H1 (cell line): ENCODE data around the gene KIF3B. TPM values are rescaled to one million over a fixed set of nuclear protein-coding genes. Genes with fewer than 3 reads are reported as not detected.

Experiments used
- CTCF ChIA-PET: fragments of 300-600 bp; sonication (Branson Sonifier 250); formaldehyde crosslinking; loops from one replicate; lab custom pipeline; 2021; ENCODE audit not compliant: partially characterized antibody; lab: Charles Lee
- POLR2A ChIA-PET: fragments of 300-600 bp; sonication (Branson Sonifier 250); formaldehyde crosslinking; loops from one replicate; lab custom pipeline; 2021; ENCODE audit warnings: inconsistent platforms; ENCODE audit not compliant: partially characterized antibody; lab: Charles Lee
- DNase-seq, 2 experiments: peaks; one replicate each; pipeline versions ENCODE4 v3.0.0 to v3.0.0-alpha.2; 2010 to 2022; ENCODE audit warnings: low spot score in 2 of 2, low read depth in 1 of 2, mixed read lengths in 1 of 2
- FAIRE-seq: peaks from 2 replicates; lab custom pipeline; 2011; peaks lifted over from hg19 to GRCh38; lab: Jason Lieb, UNC
- H2AFZ ChIP-seq: 2 replicates; pipeline ENCODE4 v1.8.1; 2012; ENCODE audit warnings: low read length, inconsistent platforms
- H2AK5ac ChIP-seq: 2 replicates; pipeline ENCODE4 v1.6.1; 2013; ENCODE audit warnings: low read depth, low read length
- H2BK120ac ChIP-seq: replicated peaks from 2 replicates; pipeline ENCODE3; 2013; ENCODE audit warnings: low read depth, low read length, inconsistent platforms
- H2BK12ac ChIP-seq: 2 replicates; pipeline ENCODE4 v1.6.1; 2013; ENCODE audit warnings: low read depth, low read length
- H2BK15ac ChIP-seq: 2 replicates; pipeline ENCODE4 v1.6.1; 2013; ENCODE audit warnings: low read length
- H2BK20ac ChIP-seq: 2 replicates; pipeline ENCODE4 v1.6.1; 2013; ENCODE audit warnings: low read length
- H2BK5ac ChIP-seq: 2 replicates; pipeline ENCODE4 v1.6.1; 2013; ENCODE audit warnings: low read depth, low read length
- H3K14ac ChIP-seq: 2 replicates; pipeline ENCODE4 v1.6.1; 2013; ENCODE audit warnings: inconsistent platforms; ENCODE audit not compliant: insufficient read length
- H3K18ac ChIP-seq: 2 replicates; pipeline ENCODE4 v1.6.1; 2013; ENCODE audit warnings: low read length; ENCODE audit errors: extremely low read depth
- H3K23ac ChIP-seq: 2 replicates; pipeline ENCODE4 v1.6.1; 2013; ENCODE audit warnings: inconsistent platforms; ENCODE audit not compliant: insufficient read length
- H3K23me2 ChIP-seq: 2 replicates; pipeline ENCODE4 v1.6.1; 2013; ENCODE audit warnings: low read depth, low read length
- H3K27ac ChIP-seq: 2 replicates; pipeline ENCODE4 v1.6.1; 2011; ENCODE audit warnings: low read depth, low read length, inconsistent platforms
- H3K27me3 ChIP-seq, 4 experiments: replicated peaks in 1 of 4; 1 replicate in 1 of 4; 2 replicates in 3 of 4; pipeline versions ENCODE4 v1.6.1 to v1.8.1; 2011 to 2013; ENCODE audit warnings: low read length in 3 of 4, mild to moderate bottlenecking in 3 of 4, inconsistent platforms in 2 of 4, mixed read lengths in 2 of 4, moderate library complexity in 1 of 4; ENCODE audit not compliant: control insufficient read depth in 3 of 4, insufficient read depth in 3 of 4; ENCODE audit errors: extremely low read depth in 1 of 4
- H3K36me3 ChIP-seq, 4 experiments: 2 replicates each; pipeline versions ENCODE4 v1.6.1 to v1.8.1; 2011 to 2013; ENCODE audit warnings: mild to moderate bottlenecking in 4 of 4, low read length in 3 of 4, moderate library complexity in 2 of 4, control low read depth in 1 of 4, inconsistent platforms in 1 of 4; ENCODE audit not compliant: insufficient read depth in 4 of 4, control insufficient read depth in 2 of 4
- H3K4ac ChIP-seq: replicated peaks from 2 replicates; pipeline ENCODE3; 2013; ENCODE audit warnings: low read length, low read depth, mixed read lengths, inconsistent platforms; ENCODE audit not compliant: insufficient read length
- H3K4me1 ChIP-seq, 4 experiments: replicated peaks in 1 of 4; 1 replicate in 1 of 4; 2 replicates in 3 of 4; pipeline versions ENCODE4 v1.6.1 to v1.8.1; 2011 to 2013; ENCODE audit warnings: low read length in 3 of 4, inconsistent platforms in 2 of 4, mixed read lengths in 1 of 4; ENCODE audit not compliant: insufficient read depth in 4 of 4, control insufficient read depth in 3 of 4
- H3K4me2 ChIP-seq, 2 experiments: 2 replicates each; pipeline versions ENCODE4 v1.6.1 to v1.8.1; 2011 to 2013; ENCODE audit warnings: low read depth in 2 of 2, low read length in 2 of 2, control low read depth in 1 of 2, inconsistent platforms in 1 of 2, mild to moderate bottlenecking in 1 of 2; ENCODE audit not compliant: insufficient read depth in 1 of 2
- H3K4me3 ChIP-seq, 4 experiments: fragments of 200-600, 300-600 bp in 1 of 4; sonication (generic), shearing (Covaris generic), sonication (Bioruptor Twin) in 1 of 4; 2 replicates each; pipeline versions ENCODE4 v1.5.1 to v1.8.1; 2011 to 2016; ENCODE audit warnings: low read length in 4 of 4, low read depth in 3 of 4, control low read depth in 2 of 4, inconsistent platforms in 2 of 4, mild to moderate bottlenecking in 2 of 4, mixed read lengths in 1 of 4, moderate library complexity in 1 of 4; ENCODE audit not compliant: insufficient read depth in 2 of 4; ENCODE audit errors: extremely low read depth in 1 of 4
- H3K56ac ChIP-seq: replicated peaks from 2 replicates; pipeline ENCODE3; 2013; ENCODE audit warnings: low read depth, mild to moderate bottlenecking, mixed read lengths, low read length, inconsistent platforms; ENCODE audit not compliant: insufficient read length
- H3K79me1 ChIP-seq: 2 replicates; pipeline ENCODE4 v1.6.1; 2013; ENCODE audit warnings: low read depth, low read length, control low read depth
- H3K79me2 ChIP-seq, 2 experiments: 2 replicates each; pipeline versions ENCODE4 v1.6.1 to v1.8.1; 2012 to 2013; ENCODE audit warnings: low read length in 2 of 2, mild to moderate bottlenecking in 2 of 2, inconsistent platforms in 1 of 2; ENCODE audit not compliant: insufficient read depth in 2 of 2, control insufficient read depth in 1 of 2
- H3K9ac ChIP-seq, 4 experiments: replicated peaks in 1 of 4; 1 replicate in 1 of 4; 2 replicates in 3 of 4; pipeline versions ENCODE4 v1.6.1 to v1.8.1; 2011 to 2013; ENCODE audit warnings: low read depth in 3 of 4, low read length in 3 of 4, control low read depth in 2 of 4, mild to moderate bottlenecking in 2 of 4, moderate library complexity in 2 of 4, inconsistent platforms in 1 of 4; ENCODE audit errors: extremely low read depth in 1 of 4
- H3K9me3 ChIP-seq, 2 experiments: 2 replicates each; pipeline versions ENCODE4 v1.6.1 to v1.8.1; 2012 to 2013; ENCODE audit warnings: mild to moderate bottlenecking in 2 of 2, moderate library complexity in 2 of 2, control low read depth in 1 of 2, inconsistent platforms in 1 of 2, low read depth in 1 of 2, low read length in 1 of 2, mixed read lengths in 1 of 2; ENCODE audit not compliant: insufficient read depth in 2 of 2
- H4K20me1 ChIP-seq, 2 experiments: replicated peaks in 1 of 2; 2 replicates each; pipeline versions ENCODE3 to v1.8.1; 2011 to 2013; ENCODE audit warnings: inconsistent platforms in 2 of 2, low read length in 2 of 2, mild to moderate bottlenecking in 1 of 2; ENCODE audit not compliant: insufficient read depth in 2 of 2, control insufficient read depth in 1 of 2
- H4K5ac ChIP-seq: 2 replicates; pipeline ENCODE4 v1.6.1; 2013; ENCODE audit warnings: low read length, low read depth, mixed read lengths, inconsistent platforms; ENCODE audit not compliant: insufficient read length
- H4K8ac ChIP-seq: 2 replicates; pipeline ENCODE4 v1.8.0; 2013; ENCODE audit warnings: mild to moderate bottlenecking, moderate library complexity, low read length, inconsistent platforms; ENCODE audit not compliant: insufficient read depth; ENCODE audit errors: extremely low read depth
- H4K91ac ChIP-seq: replicated peaks from 2 replicates; pipeline ENCODE3; 2013; ENCODE audit warnings: low read length, mixed read lengths, inconsistent platforms; ENCODE audit not compliant: insufficient read length
- BACH1 ChIP-seq: IDR thresholded peaks from 2 replicates; pipeline ENCODE4 v1.6.1; 2012; ENCODE audit warnings: low read length, improper control_type of control experiment
- CBX8 ChIP-seq: fragments of 300-800, 300-1000 bp; sonication (generic); IDR thresholded peaks from 2 replicates; pipeline ENCODE4 v1.7.1; 2016; ENCODE audit warnings: low read depth, low read length, borderline replicate concordance
- CEBPB ChIP-seq: IDR thresholded peaks from 2 replicates; pipeline ENCODE4 v1.6.1; 2012; ENCODE audit warnings: low read depth, low read length
- CREB1 ChIP-seq: IDR thresholded peaks from 2 replicates; pipeline ENCODE4 v1.6.1; 2012; ENCODE audit warnings: inconsistent platforms
- EGR1 ChIP-seq: IDR thresholded peaks from 2 replicates; pipeline ENCODE4 v1.6.1; 2011; ENCODE audit warnings: low read depth, low read length, borderline replicate concordance
- EZH2 ChIP-seq: fragments of 200-600 bp; sonication (generic); IDR thresholded peaks from 2 replicates; pipeline ENCODE4 v1.7.1; 2012; ENCODE audit warnings: low read depth, mild to moderate bottlenecking, moderate library complexity, low read length, inconsistent platforms; ENCODE audit not compliant: severe bottlenecking
- FOSL1 ChIP-seq: IDR thresholded peaks from 2 replicates; pipeline ENCODE4 v1.6.1; 2011; ENCODE audit warnings: mild to moderate bottlenecking, low read depth, low read length, moderate library complexity; ENCODE audit not compliant: insufficient read depth
- MAFK ChIP-seq: IDR thresholded peaks from 2 replicates; pipeline ENCODE4 v1.6.1; 2012; ENCODE audit warnings: low read depth, mild to moderate bottlenecking, improper control_type of control experiment, low read length
- NANOG ChIP-seq: IDR thresholded peaks from 2 replicates; pipeline ENCODE4 v1.6.1; 2011; ENCODE audit warnings: low read length, low read depth, mild to moderate bottlenecking, inconsistent platforms; ENCODE audit not compliant: insufficient read depth, poor library complexity, severe bottlenecking
- POU5F1 ChIP-seq: IDR thresholded peaks from 2 replicates; pipeline ENCODE4 v1.6.1; 2011; ENCODE audit warnings: low read depth, mild to moderate bottlenecking, low read length, moderate library complexity
- TAF1 ChIP-seq: IDR thresholded peaks from 2 replicates; pipeline ENCODE4 v1.6.1; 2011; ENCODE audit warnings: mild to moderate bottlenecking, low read depth, low read length
- WGBS, 2 experiments: shearing (Covaris generic) in 1 of 2; methylation state at CpG; one replicate each; pipeline versions ENCODE4 v1.1.6 to v1.1.7; 2013 to 2015; ENCODE audit warnings: low lambda C conversion rate in 2 of 2, mixed read lengths in 2 of 2, inconsistent platforms in 1 of 2, low coverage in 1 of 2, missing lambda C conversion rate in 1 of 2; ENCODE audit not compliant: insufficient replicate concordance in 2 of 2, insufficient coverage in 1 of 2, insufficient read length in 1 of 2; ENCODE audit errors: extremely low coverage in 1 of 2, missing lambda C conversion rate in 1 of 2; 5-methylcytosine and 5-hydroxymethylcytosine counted together
- polyA plus RNA-seq, 7 experiments: library from polyadenylated mRNA; depleted of rRNA in 3 of 7; stranded (reverse) in 5 of 7; unstranded in 2 of 7; fragments of >200 nt in 5 of 7; fragments of 200-250 nt in 2 of 7; gene quantifications; 1 replicate in 5 of 7; 2 replicates in 1 of 7; 4 replicates in 1 of 7; pipeline versions ENCODE4 v1.2.1 to v1.2.3, GENCODE V29; 2011 to 2013; ENCODE audit warnings: missing spikeins in 2 of 7, mixed read lengths in 2 of 7
- total RNA-seq: library from RNA; stranded (reverse); fragmentation: NEBNext Ultra II Directional; extraction: Animal tissue kit (Norgen Biotek cat#: 25700); gene quantifications from 2 replicates; pipeline ENCODE4 v1.2.1, GENCODE V29; 2021
- TF ChIP-seq, protein P1 (sequence below): IDR thresholded peaks from 2 replicates; pipeline ENCODE4 v1.6.1; 2011; ENCODE audit warnings: low read length, improper control_type of control experiment

KIF3B gene
- total and polyA plus RNA-seq, 2 of the 8 experiments (the other 6 are each of a cell fraction or from before 2014, with no cell fraction given): 10.1 to 22.4 TPM

DNA sequence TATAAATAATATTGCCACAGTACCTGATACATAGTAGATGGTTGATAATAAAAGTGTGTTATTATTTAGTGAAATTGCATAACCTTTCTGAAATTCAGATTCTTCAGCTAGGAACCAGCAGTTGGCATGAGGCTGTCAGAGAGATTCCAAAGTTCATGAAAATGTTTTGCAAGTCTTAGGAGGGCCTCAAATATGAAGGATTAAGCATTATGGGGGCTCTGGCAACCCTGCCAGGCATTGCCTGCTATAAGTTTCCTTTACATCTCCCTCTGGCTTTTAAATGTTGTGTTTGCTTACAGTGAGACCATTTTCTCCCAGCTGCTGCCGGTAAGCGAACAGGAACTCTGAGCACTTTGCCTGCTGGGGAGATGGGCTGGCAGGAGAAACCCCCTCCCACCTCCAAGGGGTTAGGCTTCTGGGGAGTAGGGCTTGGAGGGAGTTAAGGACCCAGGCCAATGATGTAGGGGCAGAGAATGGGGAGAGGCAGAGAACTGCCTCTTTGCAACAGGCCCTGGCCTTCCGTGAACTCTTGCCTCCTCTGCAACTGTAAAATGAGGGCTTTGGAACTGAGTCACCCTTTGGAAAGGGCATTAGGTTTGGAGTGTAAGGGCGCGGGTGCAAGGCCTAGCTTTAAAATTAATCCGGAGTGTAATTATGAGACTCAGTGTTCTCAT, 33.2 kb upstream of the KIF3B start:
- no peak overlapping the region for H2AFZ ChIP-seq
- H3K36me3 ChIP-seq: no peaks in the 10 kb centered on the region
- peaks cover 0 to 4% (median 3%) of the 10 kb centered on the region in 4 experiments; a peak in 4 of 7 replicates for H3K4me1 ChIP-seq
- no peak overlapping the region for H3K4me3 ChIP-seq
- H2BK5ac ChIP-seq: no peak overlapping the region
- H3K23ac ChIP-seq: no peak overlapping the region
- H3K18ac ChIP-seq: no peak overlapping the region
- ChIA-PET CTCF (interaction anchor here (1.0 kb wide), 1 partner anchor 153 kb away, joined by 3 read pairs; no protein-coding TSS in a partner anchor), POLR2A (no interaction called here)
- peak overlapping the region; percentile 73; the same call in 1 of the 2 replicates for H4K8ac ChIP-seq
- H2BK15ac ChIP-seq: no peak overlapping the region
- no peaks in the 10 kb centered on the region for H4K20me1 ChIP-seq
- H2BK20ac ChIP-seq: no peak overlapping the region
- no peak overlapping the region for H4K5ac ChIP-seq
- H3K27ac ChIP-seq: no peak overlapping the region
- no peaks in the 10 kb centered on the region for H3K79me1 ChIP-seq
- no peak overlapping the region for H3K56ac ChIP-seq
- H3K79me2 ChIP-seq: no peaks in the 10 kb centered on the region
- no peak overlapping the region for H3K4me2 ChIP-seq
- DNase-seq (no peak), FAIRE-seq (no peak)
- H3K9ac ChIP-seq: no peak overlapping the region
- H2AK5ac ChIP-seq: no peak overlapping the region
- H3K27me3 ChIP-seq: no peaks in the 10 kb centered on the region
- WGBS, 2 experiments: 86% methylated on average over 6 of the region's 6 CpGs; no CpG with 5 or more reads in 1 of the 2 experiments
- H3K14ac ChIP-seq: no peak overlapping the region
- H2BK120ac ChIP-seq: no peak overlapping the region
- no peak overlapping the region for H3K4ac ChIP-seq
- H2BK12ac ChIP-seq: no peak overlapping the region
- no peaks in the 10 kb centered on the region for H3K23me2 ChIP-seq
- H4K91ac ChIP-seq: no peak overlapping the region
- peaks cover 0 to 3% of the 10 kb centered on the region in 2 experiments; a peak in 2 of 4 replicates for H3K9me3 ChIP-seq
- TF ChIP-seq MAFK: no peak
- no peak for TF ChIP-seq TAF1
- TF ChIP-seq CEBPB: no peak
- TF ChIP-seq CBX8: no peak
- TF ChIP-seq POU5F1: no peak
- TF ChIP-seq, protein P1, sequence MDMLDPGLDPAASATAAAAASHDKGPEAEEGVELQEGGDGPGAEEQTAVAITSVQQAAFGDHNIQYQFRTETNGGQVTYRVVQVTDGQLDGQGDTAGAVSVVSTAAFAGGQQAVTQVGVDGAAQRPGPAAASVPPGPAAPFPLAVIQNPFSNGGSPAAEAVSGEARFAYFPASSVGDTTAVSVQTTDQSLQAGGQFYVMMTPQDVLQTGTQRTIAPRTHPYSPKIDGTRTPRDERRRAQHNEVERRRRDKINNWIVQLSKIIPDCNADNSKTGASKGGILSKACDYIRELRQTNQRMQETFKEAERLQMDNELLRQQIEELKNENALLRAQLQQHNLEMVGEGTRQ: no peak
- no peak for TF ChIP-seq EZH2
- TF ChIP-seq FOSL1: no peak
- TF ChIP-seq BACH1: no peak
- TF ChIP-seq EGR1: no peak
- TF ChIP-seq CREB1: no peak
- TF ChIP-seq NANOG: no peak
